Measurements from ENCODE around the gene IFNAR1. TPM values are rescaled to one million over a fixed set of nuclear protein-coding genes. Genes with fewer than 3 reads are reported as not detected.

The IFNAR1 gene
- total and polyA plus RNA-seq, 2 of the 8 experiments (the other 6 are each of a cell fraction or from before 2014, with no cell fraction given), result 3.1 to 17.1 TPM

DNA sequence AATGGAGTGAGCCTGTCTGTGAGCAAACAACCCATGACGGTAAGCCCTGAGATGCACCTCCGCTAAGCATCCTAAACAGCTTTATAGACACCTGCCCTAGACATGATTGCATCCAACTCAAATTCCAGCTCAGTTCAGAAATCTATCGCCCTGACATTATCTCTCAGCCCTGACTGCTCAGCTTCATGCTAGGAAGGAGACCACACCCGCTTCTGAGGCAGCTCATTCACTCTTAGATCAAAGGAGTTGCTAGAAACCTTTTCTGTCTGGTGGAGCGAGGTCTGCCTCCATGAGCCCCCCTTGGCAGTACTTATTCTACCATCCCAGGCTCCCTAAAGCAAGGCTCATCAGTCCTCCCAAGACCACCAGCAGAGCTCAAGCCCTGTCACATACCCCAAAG is 41.6 kb upstream of the IFNAR1 start:
- Histone ChIP-seq H3K27ac (ENCODE audit: low read depth, low read length) (no peak overlapping the region), H2BK5ac (ENCODE audit: low read depth, low read length) (no peak overlapping the region), H3K4ac (replicated peaks; ENCODE audit: insufficient read length, low read depth, low read length) (no peak overlapping the region), H3K36me3 (ENCODE audit: control insufficient read depth in 2 of 4, insufficient read depth in 4 of 4, low read length in 3 of 4) (no peaks in the 10 kb centered on the region), H4K8ac (ENCODE audit: extremely low read depth, insufficient read depth, low read length) (no peak overlapping the region), H4K91ac (replicated peaks; ENCODE audit: insufficient read length, low read length) (no peak overlapping the region), H3K79me1 (ENCODE audit: low read depth, low read length) (no peaks in the 10 kb centered on the region), H2BK120ac (replicated peaks; ENCODE audit: low read depth, low read length) (no peak overlapping the region), H3K4me3 (ENCODE audit: extremely low read depth in 1 of 4, insufficient read depth in 2 of 4, low read depth in 3 of 4, low read length in 4 of 4) (no peak overlapping the region), H2BK12ac (ENCODE audit: low read depth, low read length) (no peak overlapping the region), H2AFZ (ENCODE audit: low read length) (no peak overlapping the region), H2BK15ac (ENCODE audit: low read length) (no peak overlapping the region), H2AK5ac (ENCODE audit: low read depth, low read length) (no peak overlapping the region), H3K56ac (replicated peaks; ENCODE audit: insufficient read length, low read depth, low read length) (no peak overlapping the region), H3K4me1 (replicated peaks in 1 of 4; ENCODE audit: control insufficient read depth in 3 of 4, insufficient read depth in 4 of 4, low read length in 3 of 4) (no peaks in the 10 kb centered on the region), H3K14ac (ENCODE audit: insufficient read length) (no peak overlapping the region), H3K18ac (ENCODE audit: extremely low read depth, low read length) (no peak overlapping the region), H4K20me1 (replicated peaks in 1 of 2; ENCODE audit: control insufficient read depth in 1 of 2, insufficient read depth in 2 of 2, low read length in 2 of 2) (no peaks in the 10 kb centered on the region), H3K9me3 (ENCODE audit: insufficient read depth in 2 of 2, low read depth in 1 of 2, low read length in 1 of 2) (no peaks in the 10 kb centered on the region), H3K23ac (ENCODE audit: insufficient read length) (no peak overlapping the region), H3K9ac (replicated peaks in 1 of 4; ENCODE audit: extremely low read depth in 1 of 4, low read depth in 3 of 4, low read length in 3 of 4) (no peak overlapping the region), H3K23me2 (ENCODE audit: low read depth, low read length) (no peaks in the 10 kb centered on the region), H2BK20ac (ENCODE audit: low read length) (no peak overlapping the region), H3K4me2 (ENCODE audit: insufficient read depth in 1 of 2, low read depth in 2 of 2, low read length in 2 of 2) (no peak overlapping the region), H3K79me2 (ENCODE audit: control insufficient read depth in 1 of 2, insufficient read depth in 2 of 2, low read length in 2 of 2) (no peaks in the 10 kb centered on the region), H4K5ac (ENCODE audit: insufficient read length, low read depth, low read length) (no peak overlapping the region), H3K27me3 (replicated peaks in 1 of 4; ENCODE audit: control insufficient read depth in 3 of 4, extremely low read depth in 1 of 4, insufficient read depth in 3 of 4, low read length in 3 of 4) (no peaks in the 10 kb centered on the region)
- FAIRE-seq, result no peak
- CTCF ChIA-PET (ENCODE audit: partially characterized antibody), result interaction anchor here (0.6 to 1.7 kb wide), 2 partner anchors 14 to 36 kb away, joined by 3 read pairs; no protein-coding TSS in a partner anchor
- POLR2A ChIA-PET (ENCODE audit: partially characterized antibody), result interaction anchor here (1.2 kb wide), 1 partner anchor 9 kb away, joined by 3 read pairs; no protein-coding TSS in a partner anchor
- no peak for TF ChIP-seq TCF12 (IDR thresholded peaks at IDR 0.05; ENCODE audit: low read depth, low read length)
- no peak for TF ChIP-seq KDM5A (IDR thresholded peaks at IDR 0.05; ENCODE audit: low read length)
- no peak for TF ChIP-seq SP4 (IDR thresholded peaks at IDR 0.05; ENCODE audit: low read length)
- TF ChIP-seq SIX5 (IDR thresholded peaks at IDR 0.05; ENCODE audit: low read depth, low read length), result no peak
- no peak for TF ChIP-seq FOSL1 (IDR thresholded peaks at IDR 0.05; ENCODE audit: insufficient read depth, low read depth, low read length)
- TF ChIP-seq SIN3A (conservative IDR thresholded peaks at IDR 0.05 in 1 of 2, IDR thresholded peaks at IDR 0.05 in 1 of 2; ENCODE audit: low read depth in 1 of 2, low read length in 2 of 2), result no peak
- TF ChIP-seq SUZ12 (IDR thresholded peaks at IDR 0.05; ENCODE audit: low read length), result no peak
- TF ChIP-seq KDM1A (IDR thresholded peaks at IDR 0.05; ENCODE audit: borderline replicate concordance, low read length), result no peak
- TF ChIP-seq POLR2AphosphoS5 (IDR thresholded peaks at IDR 0.05; ENCODE audit: low read depth, low read length), result no peak
- TF ChIP-seq TEAD4 (IDR thresholded peaks at IDR 0.05; ENCODE audit: low read depth, low read length), result no peak
- no peak for TF ChIP-seq RFX5 (IDR thresholded peaks at IDR 0.05; ENCODE audit: borderline replicate concordance, low read depth, low read length)
- TF ChIP-seq PHF8 (conservative IDR thresholded peaks at IDR 0.05; ENCODE audit: low read depth, low read length), result no peak
- no peak for TF ChIP-seq POLR2A (IDR thresholded peaks at IDR 0.05; ENCODE audit: control extremely low read depth in 1 of 2, low read depth in 2 of 2, low read length in 2 of 2)
- TF ChIP-seq CTBP2 (IDR thresholded peaks at IDR 0.05; ENCODE audit: borderline replicate concordance, insufficient read depth, insufficient read length, low read length), result no peak
- no peak for DNase-seq (ENCODE audit: low read depth in 1 of 2, low spot score in 2 of 2)
- WGBS, 2 experiments (ENCODE audit: extremely low coverage in 1 of 2, insufficient coverage in 1 of 2, insufficient read length in 1 of 2, insufficient replicate concordance in 2 of 2, low coverage in 1 of 2, low lambda C conversion rate in 2 of 2, missing lambda C conversion rate in 1 of 2), result 82% methylated on average over 5 of the region's 5 CpGs; no CpG with 5 or more reads in 1 of the 2 experiments
